Breast epithelium (tissue), 3 donors: ENCODE measurements around the gene FGL2.

Experiments used
- POLR2A ChIP-seq: fragments of 450-650 bp; IDR thresholded peaks from one replicate; pipeline ENCODE4 v1.6.1; 2016; ENCODE audit warnings: antibody characterized with exemption, mild to moderate bottlenecking, moderate library complexity
- POLR2AphosphoS5 ChIP-seq, 3 donors: sonication (generic); formaldehyde crosslinking; IDR thresholded peaks; one replicate each; pipeline ENCODE4 v1.6.1; 2017; ENCODE audit warnings: antibody characterized with exemption in 3 of 3
- TF ChIP-seq, protein P1 (sequence below), 3 donors: fragments of 450-650 bp; IDR thresholded peaks; one replicate each; pipeline ENCODE4 v1.5.1; 2016 to 2017; ENCODE audit warnings: antibody characterized with exemption in 3 of 3, mild to moderate bottlenecking in 3 of 3, moderate library complexity in 3 of 3

GRCh38 chr7:77235276-77235675, 35.7 kb upstream of the FGL2 start:
- TF ChIP-seq, protein P1, sequence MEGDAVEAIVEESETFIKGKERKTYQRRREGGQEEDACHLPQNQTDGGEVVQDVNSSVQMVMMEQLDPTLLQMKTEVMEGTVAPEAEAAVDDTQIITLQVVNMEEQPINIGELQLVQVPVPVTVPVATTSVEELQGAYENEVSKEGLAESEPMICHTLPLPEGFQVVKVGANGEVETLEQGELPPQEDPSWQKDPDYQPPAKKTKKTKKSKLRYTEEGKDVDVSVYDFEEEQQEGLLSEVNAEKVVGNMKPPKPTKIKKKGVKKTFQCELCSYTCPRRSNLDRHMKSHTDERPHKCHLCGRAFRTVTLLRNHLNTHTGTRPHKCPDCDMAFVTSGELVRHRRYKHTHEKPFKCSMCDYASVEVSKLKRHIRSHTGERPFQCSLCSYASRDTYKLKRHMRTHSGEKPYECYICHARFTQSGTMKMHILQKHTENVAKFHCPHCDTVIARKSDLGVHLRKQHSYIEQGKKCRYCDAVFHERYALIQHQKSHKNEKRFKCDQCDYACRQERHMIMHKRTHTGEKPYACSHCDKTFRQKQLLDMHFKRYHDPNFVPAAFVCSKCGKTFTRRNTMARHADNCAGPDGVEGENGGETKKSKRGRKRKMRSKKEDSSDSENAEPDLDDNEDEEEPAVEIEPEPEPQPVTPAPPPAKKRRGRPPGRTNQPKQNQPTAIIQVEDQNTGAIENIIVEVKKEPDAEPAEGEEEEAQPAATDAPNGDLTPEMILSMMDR (IDR thresholded peaks at IDR 0.05): no peak
- TF ChIP-seq POLR2A (no peak), POLR2AphosphoS5 (IDR thresholded peaks at IDR 0.05) (no peak)
